ENCODE measurements around the gene C9orf85.

- TF ChIP-seq CTCF (IDR thresholded peaks at IDR 0.05) (no peak), POLR2A (IDR thresholded peaks at IDR 0.05) (no peak)
Measured at GRCh38 chr9:71968541-71969090, 57.2 kb downstream of the C9orf85 start.
